ENCODE results near the gene NEK11.

GRCh38 chr3:131147534-131147933, 120.9 kb downstream of the NEK11 start:
- TF ChIP-seq GATA3 (IDR thresholded peaks at IDR 0.05; ENCODE audit: low read depth, low read length) (no peak), GATA2 (IDR thresholded peaks at IDR 0.05; ENCODE audit: low read depth, low read length) (no peak)
